CD4-positive, alpha-beta T cell treated with Interleukin-6 for 4 hours (primary cell): ENCODE results near the gene KCNJ1.
A peak's percentile ranks its signal among the peaks of the same experiment; 100 is the strongest.

Source experiments
- DNase-seq: peaks from one replicate; pipeline ENCODE4 v3.0.0-alpha.2; 2020; ENCODE audit warnings: mixed read lengths

The KCNJ1 gene

GRCh38 chr11:128867277-128867676, at the start of gene KCNJ1:
Gene KCNJ1, minus strand, starts transcription at chr11:128867296. Its CDS starts 27,053 bp downstream, at chr11:128840243.
- no peak for DNase-seq

- DNase-seq: no peak
Observed at GRCh38 chr11:128916681-128917080, 49.6 kb upstream of the KCNJ1 start.

- no peak for DNase-seq
Observed at GRCh38 chr11:128916037-128916572, 49.0 kb upstream of the KCNJ1 start.

GRCh38 chr11:128915149-128915521, 48.0 kb upstream of the KCNJ1 start:
- no peak for DNase-seq

GRCh38 chr11:128914216-128915148, 47.4 kb upstream of the KCNJ1 start:
- DNase-seq: no peak

- no peak for DNase-seq
Observed at GRCh38 chr11:128913806-128914205, 46.7 kb upstream of the KCNJ1 start.

- no peak for DNase-seq
Observed at GRCh38 chr11:128911701-128912100, 44.6 kb upstream of the KCNJ1 start.

- no peak for DNase-seq
Observed at GRCh38 chr11:128911239-128911638, 44.1 kb upstream of the KCNJ1 start.

- DNase-seq: no peak
Observed at GRCh38 chr11:128910576-128910975, 43.5 kb upstream of the KCNJ1 start.

GRCh38 chr11:128909438-128910125, 42.5 kb upstream of the KCNJ1 start:
- no peak for DNase-seq

- DNase-seq: peak; percentile 25
Observed at GRCh38 chr11:128908391-128909246, 41.5 kb upstream of the KCNJ1 start.

- no peak for DNase-seq
Observed at GRCh38 chr11:128907585-128907984, 40.5 kb upstream of the KCNJ1 start.

GRCh38 chr11:128906185-128907050, 39.3 kb upstream of the KCNJ1 start:
- no peak for DNase-seq

- DNase-seq: peak; percentile 58
Observed at GRCh38 chr11:128905345-128906184, 38.5 kb upstream of the KCNJ1 start.

- DNase-seq: no peak
Observed at GRCh38 chr11:128904656-128905344, 37.7 kb upstream of the KCNJ1 start.

GRCh38 chr11:128904303-128904655, 37.2 kb upstream of the KCNJ1 start:
- DNase-seq: no peak

GRCh38 chr11:128903248-128904061, 36.4 kb upstream of the KCNJ1 start:
- no peak for DNase-seq

- DNase-seq: no peak
Observed at GRCh38 chr11:128902515-128903066, 35.5 kb upstream of the KCNJ1 start.
